HL-60 (cell line): Measurements from ENCODE around the gene THRB.

Source experiments
- POLR2AphosphoS5 ChIP-seq: IDR thresholded peaks from 2 replicates; pipeline ENCODE4 v1.6.1; 2012; ENCODE audit warnings: low read depth
- TF ChIP-seq, protein P1 (sequence below): IDR thresholded peaks from one replicate; pipeline ENCODE4 v1.5.1; 2011; ENCODE audit warnings: low read length, control low read depth, inconsistent platforms; ENCODE audit not compliant: insufficient read depth
- TF ChIP-seq, protein P2 (sequence below): IDR thresholded peaks from 2 replicates; pipeline ENCODE4 v1.6.1; 2012; ENCODE audit warnings: low read depth; ENCODE audit not compliant: insufficient replicate concordance

DNA sequence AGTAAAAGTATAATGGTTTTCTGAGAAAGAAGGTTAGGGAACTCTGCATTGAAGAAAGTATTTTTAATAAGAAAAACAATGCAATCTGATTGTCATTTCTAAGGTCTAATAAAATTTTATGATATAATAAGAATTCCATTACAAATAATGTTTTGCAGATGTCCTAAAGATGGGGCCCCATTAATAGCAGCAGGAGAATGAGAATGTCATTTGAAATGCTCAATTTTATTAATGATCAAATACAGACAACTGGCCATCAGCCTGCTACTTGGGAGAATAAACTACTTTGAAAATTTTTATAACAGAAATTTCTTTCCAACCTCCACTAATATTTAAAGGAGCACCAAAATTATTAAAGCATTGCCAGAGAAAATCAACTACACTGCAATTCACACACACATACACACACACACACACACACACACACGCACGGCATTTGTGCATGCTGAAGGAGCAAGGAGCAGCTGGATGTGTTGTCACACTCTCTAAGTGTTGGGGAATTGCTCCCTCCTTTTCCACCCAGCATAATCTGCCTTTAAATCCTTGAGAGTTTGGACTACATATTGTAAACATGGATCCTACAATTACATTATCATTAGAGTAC, 109.5 kb downstream of the THRB start:
- TF ChIP-seq, protein P1, sequence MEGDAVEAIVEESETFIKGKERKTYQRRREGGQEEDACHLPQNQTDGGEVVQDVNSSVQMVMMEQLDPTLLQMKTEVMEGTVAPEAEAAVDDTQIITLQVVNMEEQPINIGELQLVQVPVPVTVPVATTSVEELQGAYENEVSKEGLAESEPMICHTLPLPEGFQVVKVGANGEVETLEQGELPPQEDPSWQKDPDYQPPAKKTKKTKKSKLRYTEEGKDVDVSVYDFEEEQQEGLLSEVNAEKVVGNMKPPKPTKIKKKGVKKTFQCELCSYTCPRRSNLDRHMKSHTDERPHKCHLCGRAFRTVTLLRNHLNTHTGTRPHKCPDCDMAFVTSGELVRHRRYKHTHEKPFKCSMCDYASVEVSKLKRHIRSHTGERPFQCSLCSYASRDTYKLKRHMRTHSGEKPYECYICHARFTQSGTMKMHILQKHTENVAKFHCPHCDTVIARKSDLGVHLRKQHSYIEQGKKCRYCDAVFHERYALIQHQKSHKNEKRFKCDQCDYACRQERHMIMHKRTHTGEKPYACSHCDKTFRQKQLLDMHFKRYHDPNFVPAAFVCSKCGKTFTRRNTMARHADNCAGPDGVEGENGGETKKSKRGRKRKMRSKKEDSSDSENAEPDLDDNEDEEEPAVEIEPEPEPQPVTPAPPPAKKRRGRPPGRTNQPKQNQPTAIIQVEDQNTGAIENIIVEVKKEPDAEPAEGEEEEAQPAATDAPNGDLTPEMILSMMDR = no peak
- no peak for TF ChIP-seq POLR2AphosphoS5
- TF ChIP-seq, protein P2, sequence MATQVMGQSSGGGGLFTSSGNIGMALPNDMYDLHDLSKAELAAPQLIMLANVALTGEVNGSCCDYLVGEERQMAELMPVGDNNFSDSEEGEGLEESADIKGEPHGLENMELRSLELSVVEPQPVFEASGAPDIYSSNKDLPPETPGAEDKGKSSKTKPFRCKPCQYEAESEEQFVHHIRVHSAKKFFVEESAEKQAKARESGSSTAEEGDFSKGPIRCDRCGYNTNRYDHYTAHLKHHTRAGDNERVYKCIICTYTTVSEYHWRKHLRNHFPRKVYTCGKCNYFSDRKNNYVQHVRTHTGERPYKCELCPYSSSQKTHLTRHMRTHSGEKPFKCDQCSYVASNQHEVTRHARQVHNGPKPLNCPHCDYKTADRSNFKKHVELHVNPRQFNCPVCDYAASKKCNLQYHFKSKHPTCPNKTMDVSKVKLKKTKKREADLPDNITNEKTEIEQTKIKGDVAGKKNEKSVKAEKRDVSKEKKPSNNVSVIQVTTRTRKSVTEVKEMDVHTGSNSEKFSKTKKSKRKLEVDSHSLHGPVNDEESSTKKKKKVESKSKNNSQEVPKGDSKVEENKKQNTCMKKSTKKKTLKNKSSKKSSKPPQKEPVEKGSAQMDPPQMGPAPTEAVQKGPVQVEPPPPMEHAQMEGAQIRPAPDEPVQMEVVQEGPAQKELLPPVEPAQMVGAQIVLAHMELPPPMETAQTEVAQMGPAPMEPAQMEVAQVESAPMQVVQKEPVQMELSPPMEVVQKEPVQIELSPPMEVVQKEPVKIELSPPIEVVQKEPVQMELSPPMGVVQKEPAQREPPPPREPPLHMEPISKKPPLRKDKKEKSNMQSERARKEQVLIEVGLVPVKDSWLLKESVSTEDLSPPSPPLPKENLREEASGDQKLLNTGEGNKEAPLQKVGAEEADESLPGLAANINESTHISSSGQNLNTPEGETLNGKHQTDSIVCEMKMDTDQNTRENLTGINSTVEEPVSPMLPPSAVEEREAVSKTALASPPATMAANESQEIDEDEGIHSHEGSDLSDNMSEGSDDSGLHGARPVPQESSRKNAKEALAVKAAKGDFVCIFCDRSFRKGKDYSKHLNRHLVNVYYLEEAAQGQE = no peak
